Cerebellar nuclear complex (tissue), 1 donor: ENCODE data around the gene RBBP8NL.
"Not testable (repeated sequence)": the region's sequence is repeated elsewhere in the genome, so short reads cannot be mapped to it uniquely, and the experiment has no call there.

Experiments
- DNase-seq, 2 experiments: peaks; one replicate each; lab custom pipeline; 2025; lab: John Stamatoyannopoulos, UW

The RBBP8NL gene

DNA sequence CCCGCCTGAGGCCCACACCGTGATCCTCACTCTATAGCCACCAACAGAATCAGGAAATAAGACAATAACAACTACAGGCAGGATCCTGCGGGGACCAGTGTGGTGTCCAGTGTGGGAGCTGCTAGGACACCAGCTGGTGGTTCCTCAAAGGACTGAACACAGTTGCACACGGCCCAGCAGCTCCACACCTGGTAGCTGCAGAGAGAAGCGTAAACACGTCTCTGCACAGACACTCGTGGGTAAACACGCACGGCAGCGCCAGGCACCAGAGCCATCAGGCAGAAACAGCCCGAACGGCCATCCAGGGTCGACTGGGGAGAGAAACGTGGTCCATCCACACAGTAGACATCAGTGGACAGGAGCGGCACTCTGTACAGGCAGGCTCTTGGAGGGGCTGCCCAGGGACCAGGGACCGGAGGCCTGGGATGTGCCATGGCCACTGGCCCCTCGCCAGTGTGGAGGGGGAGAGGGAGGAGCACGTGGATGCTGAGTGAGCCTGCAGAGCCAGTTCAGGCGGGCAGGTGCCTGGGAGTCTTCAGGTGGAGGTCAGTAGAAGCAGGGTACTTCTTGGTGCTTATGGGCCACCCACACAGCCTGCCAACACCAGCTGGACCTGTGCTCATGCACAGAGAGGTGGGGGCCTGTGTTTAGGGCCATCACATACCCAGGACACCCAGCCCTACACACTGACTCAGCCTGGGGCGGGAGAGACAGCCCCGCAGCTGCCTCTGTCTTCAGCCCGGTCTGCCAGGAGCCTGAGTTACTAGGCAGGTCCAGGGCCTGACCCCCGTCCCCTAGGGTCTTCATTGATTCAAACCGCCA, 52.8 kb downstream of the RBBP8NL start:
- no peak for DNase-seq

DNA sequence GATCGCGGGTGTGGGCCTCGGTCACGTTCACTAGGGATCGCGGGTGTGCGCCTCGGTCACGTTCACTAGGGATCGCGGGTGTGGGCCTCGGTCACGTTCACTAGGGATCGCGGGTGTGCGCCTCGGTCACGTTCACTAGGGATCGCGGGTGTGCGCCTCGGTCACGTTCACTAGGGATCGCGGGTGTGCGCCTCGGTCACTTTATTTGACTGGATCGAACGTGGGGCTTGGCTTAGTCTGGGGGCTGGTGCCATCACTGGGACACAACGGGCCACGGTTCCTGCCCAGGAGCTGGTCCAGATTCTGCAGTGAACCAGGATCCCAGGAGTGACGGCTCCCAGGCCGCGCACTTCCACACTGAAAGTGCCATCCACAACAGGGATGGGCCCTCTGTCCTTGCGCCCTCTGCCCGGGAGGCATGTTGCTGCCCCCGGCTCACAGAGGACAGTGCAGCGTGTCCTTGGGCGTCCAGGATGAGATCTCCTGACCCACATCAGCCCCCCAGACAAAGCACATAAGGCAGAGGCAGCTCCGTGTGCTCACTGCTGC, 53.6 kb downstream of the RBBP8NL start:
- not testable (repeated sequence) for DNase-seq

DNA sequence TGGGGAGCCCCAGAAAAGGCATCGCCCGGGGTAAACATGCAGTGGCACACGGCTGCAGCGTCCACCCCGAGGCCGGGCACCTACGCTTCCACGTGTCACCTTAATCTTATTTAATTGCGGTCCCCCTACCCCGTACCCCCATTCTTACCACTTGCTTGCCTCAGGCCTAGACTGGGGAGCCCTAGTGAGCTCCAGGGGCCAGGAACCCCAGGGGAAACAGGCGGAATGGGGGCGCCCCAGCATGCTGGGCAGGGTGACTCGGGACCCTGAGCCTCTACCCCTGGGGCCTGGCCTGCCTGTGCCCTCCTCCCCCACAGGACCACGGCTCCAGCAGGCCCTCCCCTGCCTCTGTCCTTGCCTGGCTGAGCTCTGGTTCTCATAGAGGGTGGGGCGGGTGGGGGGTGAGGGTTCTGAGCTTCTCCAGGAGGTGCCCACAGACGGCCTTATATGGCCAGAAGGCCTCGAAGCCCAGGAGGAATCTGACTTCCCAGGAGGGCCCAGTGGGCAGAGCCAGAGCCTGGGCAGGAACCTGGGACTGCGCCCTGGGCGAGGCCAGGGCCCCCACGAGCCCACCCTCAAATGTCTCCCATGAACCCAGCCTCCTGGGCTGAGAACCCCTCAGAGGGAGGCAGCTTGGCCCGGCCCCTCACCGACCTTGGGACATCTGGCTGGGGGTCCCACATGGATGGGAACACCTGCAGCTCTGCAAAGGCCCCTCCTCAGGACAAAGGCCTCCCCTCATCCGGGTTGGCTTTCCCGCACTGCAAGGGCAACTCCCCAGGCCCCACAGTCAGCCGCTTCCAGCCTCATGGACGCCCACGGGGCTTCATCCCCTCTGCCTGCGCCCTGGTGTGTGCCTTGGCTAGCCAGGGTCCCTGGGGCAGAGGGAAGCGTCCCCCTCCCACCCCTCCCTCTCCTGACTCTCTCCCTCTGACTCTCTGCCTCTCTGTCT, 55.0 kb downstream of the RBBP8NL start:
- DNase-seq: no peak

DNA sequence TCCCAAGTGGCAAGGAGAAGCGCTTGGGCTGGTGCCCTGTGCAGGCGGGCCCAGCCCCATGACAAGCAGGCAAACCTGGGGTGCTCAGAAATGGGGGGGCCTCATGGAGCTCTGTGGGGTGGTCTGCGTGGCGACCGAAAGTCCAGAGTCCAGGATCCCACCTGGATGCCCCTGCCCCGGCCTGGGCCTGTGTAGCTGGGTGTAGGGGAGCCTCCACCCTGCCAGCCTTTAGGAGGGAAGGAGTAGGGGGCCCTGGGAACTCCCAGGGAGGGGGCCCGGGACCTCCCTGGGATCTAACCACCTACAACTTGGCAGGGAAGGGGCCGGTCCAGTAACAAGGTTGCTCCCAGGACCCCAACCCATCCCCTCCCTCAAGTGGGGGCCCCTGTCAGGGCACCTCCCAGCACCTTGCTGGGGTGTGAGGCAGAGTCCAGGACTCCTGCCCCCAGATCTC, 55.7 kb downstream of the RBBP8NL start:
- no peak for DNase-seq

DNA sequence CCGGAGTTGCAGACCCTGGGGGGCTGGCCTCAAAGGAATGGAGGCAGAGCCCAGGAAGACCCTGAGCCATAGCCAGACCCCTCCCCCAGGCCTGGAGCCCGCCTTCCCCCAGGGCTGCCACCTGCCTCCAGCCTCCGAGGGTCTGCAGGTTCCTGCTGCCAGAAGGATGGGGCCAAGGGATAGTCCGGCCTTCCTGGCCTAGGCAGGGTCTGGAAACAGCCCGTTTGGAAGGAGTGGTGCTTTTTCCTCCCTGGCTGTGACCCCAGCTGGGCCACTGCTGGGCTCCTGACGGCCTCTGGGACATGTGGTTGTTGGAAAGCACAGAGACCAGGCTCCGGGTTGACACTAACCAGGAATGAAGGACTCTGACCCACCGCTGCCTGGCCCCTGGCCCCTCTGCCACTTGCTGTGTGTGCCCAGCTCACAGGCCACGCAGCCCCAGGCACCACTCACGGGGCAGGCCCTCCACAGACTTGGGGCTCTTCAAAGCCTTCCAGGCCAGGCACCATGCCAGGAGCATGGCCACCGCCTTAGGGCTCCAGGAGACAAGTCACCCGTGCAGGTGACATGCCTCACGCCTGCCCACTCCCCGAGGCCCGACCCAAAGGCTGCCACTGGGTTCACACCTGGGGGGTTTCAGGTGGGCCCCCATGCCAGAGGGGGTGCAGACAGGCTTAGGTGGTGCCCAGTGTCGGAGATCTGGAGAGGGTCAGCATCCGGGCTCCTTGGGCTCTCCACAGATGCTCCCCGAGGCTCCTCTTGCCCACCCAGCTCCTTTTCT, 56.3 kb downstream of the RBBP8NL start:
- DNase-seq: no peak

DNA sequence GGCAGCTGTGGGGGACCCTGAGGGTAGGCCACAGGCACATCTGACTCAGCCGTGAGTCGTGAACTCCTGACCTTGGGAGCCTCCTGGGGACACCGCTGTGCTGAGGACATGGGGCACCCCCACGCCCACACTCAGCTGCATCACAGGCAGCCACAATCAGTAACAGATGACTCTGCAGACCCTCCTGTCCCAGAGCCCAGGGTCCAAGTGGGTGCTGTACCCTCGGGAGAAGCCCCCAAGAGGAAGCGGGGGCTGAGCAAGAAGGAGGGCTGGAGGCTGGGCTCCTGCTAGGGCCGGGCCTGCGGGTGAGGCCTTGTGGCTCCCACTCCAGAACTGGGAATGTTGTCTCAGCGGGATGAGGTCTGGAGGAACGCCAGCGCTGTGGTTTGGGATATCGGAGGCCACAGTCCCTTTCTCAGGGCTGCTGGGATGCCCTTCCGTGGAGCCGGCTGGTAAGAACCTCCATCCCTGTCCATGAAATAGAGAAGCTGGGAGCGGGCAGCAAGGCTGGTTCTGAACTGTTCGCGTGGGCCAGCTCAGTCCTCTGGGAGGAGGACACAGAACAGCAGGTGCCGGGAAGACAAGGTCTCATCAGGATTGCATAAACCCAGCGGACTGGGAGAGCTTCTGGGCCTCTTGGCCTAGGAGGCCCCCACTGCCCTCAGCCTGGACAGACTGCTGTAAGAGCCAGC, 57.1 kb downstream of the RBBP8NL start:
- DNase-seq: no peak

DNA sequence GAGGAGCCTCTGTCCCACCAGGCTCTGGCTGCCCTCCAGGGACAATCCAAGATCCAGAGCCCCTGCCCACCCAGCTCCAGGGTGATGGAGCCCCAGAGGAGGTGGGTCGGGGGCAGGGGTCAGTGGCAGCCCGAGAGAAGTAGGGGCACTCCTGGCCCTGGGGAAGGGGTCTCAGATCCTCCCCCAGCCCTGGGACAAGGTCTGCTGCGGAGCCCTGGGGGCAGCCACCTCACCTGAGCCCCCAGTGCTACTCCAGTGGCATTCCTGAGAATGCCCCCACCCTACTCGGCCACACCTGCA, 57.6 kb downstream of the RBBP8NL start:
- DNase-seq: no peak

DNA sequence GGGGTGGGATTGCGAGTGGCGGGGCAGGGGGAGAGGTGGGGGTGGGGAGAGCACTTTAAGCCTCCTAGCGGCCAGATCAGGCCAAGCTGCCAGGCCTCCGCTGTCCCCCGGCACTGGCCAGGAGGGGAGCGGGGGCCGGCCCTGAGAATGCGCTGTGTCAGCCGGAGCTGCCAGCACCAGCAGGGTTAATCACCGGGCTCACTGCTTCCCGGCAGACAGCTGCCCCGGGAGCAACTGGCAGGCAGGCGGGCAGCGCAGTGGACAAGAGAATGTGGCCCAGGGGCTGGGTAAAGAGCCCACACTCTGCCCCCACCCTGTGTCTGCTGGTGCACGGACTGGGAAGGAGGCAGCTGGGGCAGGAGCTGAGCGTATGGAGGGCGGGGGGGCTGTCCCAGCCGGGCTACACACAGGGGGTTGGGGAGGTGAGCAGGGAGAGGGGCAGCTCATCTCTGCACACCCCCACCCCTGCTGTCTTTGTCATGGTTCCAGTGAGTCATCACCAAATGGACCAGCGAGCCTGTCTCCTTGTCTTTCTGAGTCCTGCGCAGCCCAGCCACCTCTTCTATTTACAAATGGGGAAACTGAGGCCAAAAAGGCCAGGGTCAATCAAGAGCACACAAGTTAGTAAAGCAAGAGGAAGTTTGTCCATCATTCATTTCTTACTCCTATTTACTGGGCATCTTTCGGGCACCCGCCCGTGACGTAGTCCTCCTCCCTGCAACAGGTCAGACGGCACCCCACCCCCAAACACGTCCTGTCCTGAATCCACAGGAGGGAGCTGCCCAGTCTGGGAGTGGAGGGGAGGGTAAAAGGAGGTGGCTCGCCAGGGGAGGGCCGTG, 58.1 kb downstream of the RBBP8NL start:
- no peak for DNase-seq

DNA sequence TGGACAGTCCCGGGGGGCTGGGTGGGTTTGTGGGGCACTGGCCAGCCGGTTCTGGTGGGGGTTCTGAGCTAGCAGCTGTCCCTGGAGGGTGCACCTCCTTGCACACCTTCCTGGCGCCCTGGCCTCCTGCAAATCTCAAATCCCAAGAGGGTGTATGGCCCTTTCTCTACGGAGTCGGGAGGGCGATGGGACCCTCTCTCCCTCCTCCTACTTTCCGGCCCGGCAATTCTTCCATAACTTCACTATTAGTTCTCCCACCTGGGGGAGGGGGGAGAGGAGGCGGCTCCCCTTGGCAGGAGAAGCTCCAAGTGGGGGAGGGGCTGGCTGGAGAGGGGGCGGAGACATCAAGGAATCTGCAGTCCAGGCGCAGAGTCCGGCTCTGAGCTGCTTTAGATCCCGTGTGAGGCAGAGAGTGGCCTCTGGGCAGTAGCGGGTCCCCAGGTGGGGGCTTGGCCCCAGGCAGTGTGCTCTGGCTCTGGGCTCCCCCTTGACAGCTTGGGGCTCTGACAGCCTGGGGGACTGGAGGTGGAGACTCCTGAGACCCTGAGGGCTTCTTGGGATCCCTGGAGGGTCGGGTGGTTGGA, 58.9 kb downstream of the RBBP8NL start:
- DNase-seq: no peak

DNA sequence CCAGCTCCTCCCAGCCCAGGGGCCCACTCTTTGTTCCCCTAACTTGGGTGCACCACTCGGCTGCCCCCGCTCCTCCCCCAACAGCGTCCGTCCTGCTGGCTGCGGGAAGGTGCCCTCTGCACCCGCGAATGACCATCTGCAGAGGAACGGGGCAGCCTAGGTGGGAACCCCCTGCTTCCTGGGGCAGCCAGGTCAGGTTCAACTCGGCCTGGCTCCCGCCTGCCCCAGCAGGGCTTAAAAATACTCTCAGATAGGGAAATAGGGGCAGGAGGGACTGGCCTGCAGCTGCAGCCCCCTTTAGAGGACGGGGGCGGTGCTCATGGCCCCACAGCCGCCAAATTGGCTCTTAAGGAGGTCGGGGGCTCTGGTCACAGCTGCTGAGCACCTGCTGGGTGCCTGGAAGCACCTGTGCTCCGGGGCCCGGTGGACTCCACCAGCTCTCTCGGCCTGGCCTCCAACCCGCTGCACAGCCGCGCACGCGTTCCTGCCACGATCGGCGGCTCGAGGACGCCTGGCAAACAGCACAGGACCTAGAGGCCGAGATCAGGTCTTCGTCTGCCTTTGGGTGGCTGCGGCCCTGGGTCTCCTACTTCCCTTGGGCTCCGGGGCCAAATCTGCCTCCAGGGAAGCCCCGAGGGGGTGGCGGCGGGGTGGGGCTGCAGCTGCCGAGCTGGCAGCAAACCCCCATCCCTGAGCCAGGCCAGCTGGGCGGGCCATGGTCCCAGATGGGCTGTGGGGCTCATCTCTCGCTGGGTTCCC, 59.5 kb downstream of the RBBP8NL start:
- DNase-seq: no peak

DNA sequence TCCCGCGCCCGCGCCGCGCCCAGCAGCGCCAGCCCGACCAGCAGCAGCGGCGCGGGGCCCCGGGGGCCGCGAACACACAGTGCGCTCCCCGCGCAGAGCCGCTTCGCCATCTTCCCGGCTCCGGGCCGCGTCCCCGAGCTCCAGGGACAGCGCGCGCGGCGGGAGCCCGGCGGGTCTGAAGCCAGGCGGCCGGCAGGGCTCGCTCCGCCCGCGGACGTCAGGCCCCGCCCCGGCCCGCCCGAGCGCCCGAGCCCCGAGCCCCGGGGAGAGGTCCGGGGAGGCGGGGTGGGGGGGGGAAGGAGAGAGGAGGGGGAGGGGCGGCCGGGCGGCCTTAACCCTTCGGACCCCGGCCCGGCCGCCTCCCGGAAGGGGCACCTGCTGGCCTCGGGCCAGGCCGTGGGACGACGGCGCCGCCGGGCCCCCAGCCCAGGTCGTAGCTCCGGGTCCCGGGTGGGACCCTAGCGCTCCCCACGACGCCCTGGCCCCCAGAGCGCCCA, 60.2 kb downstream of the RBBP8NL start, which contains the start of gene LAMA5:
TSS of gene LAMA5 (minus strand) at position 177 of the 497 bp plus-strand sequence. CDS start at position 110, 67 bp downstream.
- DNase-seq: no peak

DNA sequence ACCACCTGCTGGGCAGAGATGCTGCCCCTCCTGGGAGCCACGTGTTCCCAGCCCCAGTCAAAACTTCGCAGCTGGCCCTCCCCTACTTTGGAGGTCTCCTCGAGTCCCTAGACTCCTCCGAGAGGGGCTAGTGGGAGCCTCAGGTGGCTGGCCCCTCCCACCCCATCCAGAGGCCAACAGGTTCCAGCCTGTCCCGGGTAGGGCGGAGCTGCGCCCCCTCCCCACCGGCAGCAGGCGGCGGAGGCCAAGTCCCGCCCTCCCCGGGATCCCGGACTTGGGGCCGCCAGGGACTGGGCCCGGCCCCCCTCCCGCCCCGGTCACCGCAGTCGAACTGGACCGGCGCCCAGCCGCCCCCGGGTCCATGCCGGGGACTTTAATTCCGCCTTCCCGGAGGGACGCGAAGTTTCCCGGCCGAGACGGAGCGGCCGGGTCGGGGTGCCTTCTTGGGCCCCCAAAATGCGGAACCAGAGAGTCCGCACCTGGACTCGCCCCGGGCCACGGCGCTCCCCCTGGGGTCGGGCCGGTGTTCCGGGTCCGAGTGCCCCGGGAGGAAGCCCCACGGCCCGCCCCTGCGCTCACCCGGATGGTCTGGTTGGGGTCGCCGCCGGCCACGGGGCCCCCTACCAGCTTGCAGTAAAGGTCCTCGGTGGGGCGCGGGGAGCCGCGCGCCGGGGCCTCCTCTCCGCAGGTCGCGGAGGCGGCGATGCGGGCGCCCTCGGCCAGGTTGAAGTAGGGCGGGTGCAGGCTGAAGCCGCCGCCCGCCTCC, 60.8 kb downstream of the RBBP8NL start:
- no peak for DNase-seq

DNA sequence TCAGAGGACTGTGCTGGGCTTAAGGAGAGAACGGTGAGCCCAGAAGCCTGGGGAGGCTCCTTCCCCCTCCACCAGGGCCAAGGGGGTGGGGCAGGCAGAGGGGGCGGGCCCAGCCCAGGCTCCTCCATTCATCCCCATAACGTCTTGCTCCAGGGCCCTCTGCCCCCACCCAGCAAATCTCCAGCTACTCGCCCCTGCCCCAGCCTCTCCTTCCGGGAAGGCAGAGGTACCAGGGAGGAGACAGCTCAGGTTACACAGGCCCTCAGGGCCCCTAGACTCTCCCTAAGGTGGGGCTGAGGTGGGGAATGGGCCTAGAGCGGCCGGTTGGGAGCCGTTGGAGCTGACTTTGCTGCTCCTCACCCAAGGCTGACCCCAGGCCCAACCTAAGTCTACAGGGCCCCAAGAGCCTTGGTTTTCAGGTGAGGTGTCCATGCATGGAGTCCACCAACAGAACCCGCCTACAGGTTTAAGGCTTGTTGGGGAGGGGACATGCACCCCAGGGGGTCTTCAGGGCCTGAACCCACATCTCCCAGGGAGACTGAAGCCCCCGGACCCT, 61.4 kb downstream of the RBBP8NL start:
- no peak for DNase-seq

DNA sequence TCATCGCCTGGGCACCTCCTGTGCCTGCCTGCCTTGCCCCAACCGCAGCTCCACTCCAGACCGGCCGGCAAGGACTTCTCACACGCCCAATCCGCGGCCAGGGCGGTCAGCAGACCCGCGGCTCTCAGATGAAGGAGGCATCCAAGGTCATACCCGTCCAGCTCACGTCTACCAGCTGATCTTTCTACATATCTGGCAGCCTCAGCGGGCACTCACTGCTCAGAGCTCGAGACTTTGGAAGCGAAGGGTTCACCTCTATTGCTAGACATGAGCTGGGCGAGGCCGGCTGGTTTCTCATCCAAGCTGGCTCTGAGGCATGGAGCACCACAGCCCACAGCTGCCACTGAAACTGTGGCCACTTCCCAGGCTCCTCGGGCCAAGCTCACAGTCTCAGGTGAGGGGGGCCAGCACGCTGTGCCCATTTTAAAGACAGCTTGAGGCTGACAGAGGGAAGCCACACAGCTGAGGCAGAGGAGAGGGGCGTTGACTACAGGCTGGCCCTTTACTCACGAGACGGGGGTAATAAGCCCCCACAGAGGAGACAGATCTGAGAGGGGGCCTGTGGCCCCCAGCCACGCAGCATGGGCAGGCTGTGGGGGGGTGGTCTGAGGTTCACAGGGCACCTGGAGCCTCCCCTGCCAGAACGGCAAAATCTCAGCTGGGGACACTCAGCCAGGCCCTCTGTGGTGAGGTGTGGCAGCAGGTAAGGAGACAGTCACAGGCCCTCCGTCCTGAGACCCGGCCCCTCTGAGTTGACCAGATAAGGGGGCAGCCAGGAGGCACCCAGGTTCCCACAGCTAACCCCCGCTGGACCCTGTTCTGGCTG, 62.2 kb downstream of the RBBP8NL start:
- DNase-seq: no peak

DNA sequence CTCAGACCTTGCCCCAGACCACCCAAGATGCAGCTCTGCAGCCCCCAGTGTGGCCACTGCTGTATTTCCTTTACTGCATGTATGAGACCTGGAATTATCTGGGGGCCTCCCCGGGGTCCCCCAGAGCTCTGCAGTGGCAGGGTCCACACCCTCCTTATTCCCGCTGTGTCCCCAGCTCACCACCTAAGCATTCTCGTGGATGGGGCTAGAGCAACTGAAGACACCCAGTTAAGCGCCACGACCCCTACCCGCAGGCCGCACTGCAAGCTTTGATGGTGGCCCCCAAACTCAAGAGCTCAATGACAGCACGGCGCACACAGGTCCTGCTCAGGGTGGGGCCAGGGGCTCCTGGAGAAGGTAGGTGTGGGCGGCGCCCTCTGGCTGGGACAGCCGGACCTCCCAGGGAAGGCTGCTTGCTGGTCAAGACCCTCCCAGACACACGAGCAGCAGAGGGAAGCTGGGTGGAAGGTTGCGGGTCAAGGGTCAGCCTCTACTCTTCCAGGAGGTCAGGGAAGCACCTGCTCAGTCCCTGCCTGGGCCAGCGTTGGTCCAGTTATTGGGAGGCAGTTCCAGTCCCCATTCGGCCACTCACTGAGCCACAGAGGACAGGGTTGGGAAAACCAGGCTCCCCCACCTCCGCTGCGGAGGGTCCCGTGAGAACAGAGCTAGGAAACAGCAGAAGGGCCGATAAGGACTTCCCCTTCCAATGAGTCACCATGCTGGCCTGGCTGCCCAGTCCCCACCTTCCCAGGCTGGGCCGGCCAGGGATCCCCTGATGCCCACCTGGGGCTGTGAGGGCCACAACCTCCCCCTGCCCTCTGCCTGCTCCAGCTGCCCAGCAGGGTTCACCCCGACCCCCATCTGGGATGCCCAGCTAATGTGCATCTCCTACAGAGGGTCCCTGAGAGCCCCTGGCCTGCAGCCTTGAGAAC, 63.2 kb downstream of the RBBP8NL start:
- no peak for DNase-seq
